HG02610 (cell line): ENCODE measurements around the gene SMG7.

Experiments used
- ATAC-seq: cut with Tn5 transposase; IDR thresholded peaks from one replicate; pipeline ENCODE4 v1.9.1; 2021; ENCODE audit warnings: mild to moderate bottlenecking, moderate library complexity; ENCODE audit not compliant: unreplicated experiment

The SMG7 gene

DNA sequence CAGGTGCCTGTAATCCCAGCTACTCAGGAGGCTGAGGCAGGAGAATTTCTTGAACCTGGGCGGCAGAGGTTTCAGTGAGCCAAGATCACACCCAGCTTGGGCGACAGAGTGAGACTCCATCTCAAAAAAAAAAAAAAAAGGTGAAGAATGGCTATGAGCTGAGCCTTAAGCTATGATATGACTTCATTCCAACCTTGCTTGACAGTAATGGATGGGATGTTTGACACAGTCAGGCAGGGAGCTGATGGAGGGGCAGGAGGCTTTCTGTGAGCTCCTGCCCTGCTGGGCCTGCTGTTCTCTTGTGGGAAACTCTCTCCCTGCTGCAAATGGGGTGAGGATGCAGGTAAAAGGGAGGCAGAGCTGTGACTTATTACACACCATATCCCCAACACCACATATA, 90.4 kb downstream of the SMG7 start:
- ATAC-seq: no peak

DNA sequence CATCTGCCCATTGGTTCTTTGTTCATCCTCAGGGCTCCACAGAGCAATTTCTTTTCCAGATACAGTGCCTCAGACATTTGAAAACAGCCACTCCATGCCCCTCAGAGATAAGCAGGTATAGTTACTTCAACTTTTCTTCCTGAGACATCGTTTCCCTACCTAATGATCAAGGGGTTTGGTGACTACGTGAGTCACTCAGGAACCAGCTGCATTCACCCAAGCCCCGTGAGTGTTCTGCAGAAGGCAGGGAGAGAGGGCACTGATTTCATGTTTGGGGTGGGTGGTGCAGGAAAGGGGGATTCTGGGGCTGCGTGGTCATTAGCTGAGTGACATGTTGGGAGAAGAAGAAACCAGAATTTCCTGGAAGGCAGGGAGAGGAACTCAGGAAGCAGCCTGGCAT, 93.0 kb downstream of the SMG7 start:
- no peak for ATAC-seq

DNA sequence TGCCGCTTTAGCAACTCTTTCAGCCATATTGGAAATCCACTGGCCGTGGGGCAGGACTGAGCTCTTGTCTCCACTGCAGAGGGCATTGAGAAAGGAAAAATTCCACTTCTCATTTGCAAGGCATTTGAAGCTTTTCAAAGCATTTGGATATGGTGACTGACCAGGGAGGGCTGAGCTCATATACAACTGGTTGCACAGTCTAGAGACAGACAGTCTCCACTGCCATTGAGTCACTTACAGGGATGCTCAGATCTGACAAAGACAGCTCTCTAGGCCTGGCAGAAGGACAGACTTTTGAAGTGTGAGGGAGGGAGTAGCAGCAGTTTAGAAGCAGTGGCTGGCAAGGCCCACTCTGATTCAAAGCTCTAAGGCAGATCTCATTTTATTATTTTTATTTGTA, 93.7 kb downstream of the SMG7 start:
- ATAC-seq: no peak

DNA sequence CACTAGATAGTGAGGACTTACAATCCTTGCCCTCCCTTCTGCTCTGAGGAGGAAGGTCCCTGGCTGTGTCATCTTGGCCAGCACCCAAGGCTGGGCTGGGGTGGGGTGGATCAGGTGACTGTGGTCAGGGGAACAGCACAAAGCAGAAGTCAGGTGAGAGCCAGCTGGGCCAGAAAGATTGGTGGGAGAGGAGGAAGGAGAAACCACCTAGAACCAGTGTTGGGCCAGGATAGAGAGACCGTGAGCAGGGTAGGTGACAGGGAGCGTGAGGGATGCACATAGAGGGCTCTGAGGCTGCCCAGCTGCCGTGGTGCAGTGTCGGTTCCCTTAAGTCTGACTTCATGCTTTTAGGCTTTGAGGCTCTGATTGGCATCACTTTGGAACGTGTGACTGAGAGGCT, 95.3 kb downstream of the SMG7 start:
- ATAC-seq: peak; percentile 69

DNA sequence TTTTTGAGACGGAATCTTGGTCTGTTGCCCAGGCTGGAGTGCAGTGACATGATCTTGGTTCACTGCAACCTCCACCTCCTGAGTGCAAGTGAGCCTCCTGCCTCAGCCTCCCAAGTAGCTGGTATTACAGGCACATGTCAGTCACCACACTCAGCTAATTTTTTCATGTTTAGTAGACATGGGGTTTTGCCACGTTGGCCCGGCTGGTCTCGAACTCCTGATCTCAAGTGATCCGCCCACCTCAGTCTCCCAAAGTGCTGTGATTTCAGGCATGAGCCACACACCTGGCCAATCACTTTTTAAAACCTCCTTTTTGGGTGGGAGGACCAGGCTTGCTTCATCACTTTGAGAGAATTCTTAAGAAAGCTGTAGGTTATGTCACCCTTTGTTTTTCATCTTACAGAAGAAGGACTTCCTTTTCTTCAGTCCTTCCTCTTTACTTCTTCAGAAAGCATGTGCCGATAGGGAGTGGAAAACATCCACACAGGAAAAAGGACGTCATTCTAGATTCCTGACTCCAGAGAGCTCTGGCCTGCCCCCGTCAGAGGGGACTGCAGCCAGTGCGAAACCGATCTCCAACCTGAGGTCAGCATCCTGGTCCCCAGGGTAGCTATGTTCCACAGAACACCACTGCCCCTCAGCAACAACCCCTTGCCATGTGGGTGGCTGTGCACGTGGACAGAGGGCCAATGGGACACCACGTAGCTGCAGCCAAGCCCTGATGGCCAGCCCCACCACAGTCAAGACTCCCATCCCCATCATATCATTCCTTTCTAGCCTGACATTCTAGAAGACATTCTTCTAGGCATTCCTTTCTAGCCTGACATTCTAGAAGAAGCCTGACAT, 96.1 kb downstream of the SMG7 start:
- ATAC-seq: no peak

DNA sequence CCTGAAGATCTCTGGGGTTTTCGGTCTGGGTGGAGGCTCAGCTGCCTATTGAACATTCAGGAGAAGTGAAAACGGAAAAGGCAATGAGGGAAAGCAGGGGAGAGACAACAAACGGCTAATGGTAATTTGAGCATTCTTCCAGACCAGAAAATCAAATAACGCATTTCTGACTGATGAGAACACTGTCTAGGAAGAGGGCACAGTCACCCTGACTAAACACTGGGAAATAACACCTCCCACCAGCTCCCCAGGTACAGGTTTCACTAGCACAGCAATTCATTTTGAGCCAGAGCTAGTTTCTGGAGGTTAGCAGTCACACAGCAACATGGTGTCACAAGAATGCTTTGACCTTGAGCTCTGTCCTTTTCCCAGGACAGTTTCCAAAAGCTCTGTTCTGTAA, 96.8 kb downstream of the SMG7 start:
- ATAC-seq: no peak

DNA sequence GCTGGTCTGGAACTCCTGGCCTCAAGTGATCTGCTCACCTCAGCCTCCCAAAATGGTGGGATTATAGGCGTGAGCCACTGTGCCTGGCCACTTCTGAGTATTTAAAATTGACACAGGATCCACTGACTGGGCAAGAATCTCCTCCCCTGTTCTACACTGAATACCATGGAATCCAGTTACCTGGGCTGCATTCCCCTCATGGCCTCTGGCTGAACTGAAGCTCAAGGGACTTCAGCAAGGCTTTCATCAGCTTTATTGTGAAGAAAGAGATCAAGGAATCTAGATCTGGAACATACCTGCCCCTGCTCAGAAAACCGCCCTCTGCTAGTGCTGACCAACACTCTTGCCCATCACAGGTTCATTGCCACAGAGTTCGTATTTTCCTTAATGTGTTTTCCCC, 97.5 kb downstream of the SMG7 start:
- ATAC-seq: no peak

DNA sequence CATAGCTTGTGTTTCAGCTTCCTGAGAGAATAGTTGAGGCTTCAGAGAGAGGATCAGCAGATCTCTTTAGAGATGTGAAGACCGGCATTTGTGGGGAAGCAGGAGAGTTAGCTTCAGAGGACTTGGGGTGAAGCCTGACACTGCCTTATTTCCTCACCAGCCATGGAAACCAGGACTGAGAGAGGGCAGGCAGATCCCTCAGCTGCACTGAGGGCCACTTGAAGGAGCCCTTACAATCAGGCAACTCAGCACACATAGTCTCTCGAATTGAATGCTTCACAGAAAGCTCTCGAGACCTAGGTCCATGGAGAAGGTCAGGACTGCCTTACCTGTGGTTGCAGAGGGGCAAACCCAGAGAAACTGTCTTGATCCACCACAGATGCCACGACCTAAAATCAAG, 98.2 kb downstream of the SMG7 start:
- ATAC-seq: no peak

DNA sequence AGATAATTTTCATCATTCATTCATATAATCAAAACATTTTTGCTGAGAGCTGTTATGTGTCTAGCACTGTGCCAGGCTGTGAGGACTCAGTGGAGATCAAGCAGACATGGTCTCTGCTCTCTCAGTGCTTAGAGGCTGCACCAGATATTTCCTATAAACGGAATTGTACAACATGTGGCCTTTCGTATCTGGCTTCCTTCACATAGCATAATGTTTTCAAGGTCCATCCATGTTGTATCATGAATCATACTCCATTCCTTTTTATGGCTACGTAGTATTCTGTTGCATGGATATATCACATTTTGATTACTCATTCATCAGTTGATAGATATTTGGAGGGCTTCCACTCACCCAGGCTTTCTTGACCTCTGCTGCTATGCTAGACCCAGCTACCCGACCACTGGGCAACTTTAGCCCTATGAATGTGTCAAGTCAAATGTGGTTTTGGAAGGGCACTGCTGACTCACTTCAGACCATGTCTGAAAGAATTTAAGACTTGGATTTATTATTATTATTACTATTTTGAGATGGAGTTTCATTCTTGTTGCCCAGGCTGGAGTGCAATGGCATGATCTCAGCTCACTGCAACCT, 99.5 kb downstream of the SMG7 start:
- ATAC-seq: no peak

DNA sequence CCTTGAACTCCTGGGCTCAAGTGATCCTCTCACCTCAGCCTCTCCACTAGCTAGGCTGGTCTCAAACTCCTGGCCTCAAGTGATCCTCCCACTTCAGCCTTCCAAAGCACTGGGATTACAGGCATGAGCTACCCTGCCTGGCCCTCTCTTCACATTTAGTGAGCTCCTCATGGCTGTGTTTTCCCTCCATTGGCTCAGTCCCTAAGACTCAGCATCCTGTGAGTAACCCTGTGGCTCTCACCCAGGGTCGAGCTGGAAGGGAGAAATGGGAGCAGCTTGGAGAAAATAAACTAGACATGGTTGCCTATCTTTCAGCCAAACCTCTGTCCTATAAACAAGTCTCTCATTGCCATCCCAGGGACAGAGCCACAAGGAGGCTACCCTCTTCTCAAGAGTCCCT, 100.4 kb downstream of the SMG7 start:
- ATAC-seq: no peak

DNA sequence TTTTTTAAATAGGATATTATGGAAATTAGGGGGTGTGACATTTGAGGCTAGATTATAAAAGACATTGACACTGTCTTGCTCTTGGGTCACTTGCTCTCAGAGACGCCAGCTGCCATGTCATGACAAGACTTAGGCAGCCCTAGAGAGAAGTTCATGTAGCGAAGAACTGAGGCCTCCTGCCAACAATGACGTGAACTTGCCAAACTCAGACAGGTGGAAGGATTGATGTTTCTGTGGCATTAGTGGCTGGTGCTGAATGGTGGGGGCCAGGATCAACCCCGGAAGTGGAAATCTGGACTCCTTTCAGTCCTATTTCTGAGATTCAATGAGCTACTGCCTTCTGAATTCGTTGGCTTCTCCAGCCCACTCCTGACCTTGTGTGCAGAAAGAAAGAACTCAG, 103.3 kb downstream of the SMG7 start:
- ATAC-seq: no peak

DNA sequence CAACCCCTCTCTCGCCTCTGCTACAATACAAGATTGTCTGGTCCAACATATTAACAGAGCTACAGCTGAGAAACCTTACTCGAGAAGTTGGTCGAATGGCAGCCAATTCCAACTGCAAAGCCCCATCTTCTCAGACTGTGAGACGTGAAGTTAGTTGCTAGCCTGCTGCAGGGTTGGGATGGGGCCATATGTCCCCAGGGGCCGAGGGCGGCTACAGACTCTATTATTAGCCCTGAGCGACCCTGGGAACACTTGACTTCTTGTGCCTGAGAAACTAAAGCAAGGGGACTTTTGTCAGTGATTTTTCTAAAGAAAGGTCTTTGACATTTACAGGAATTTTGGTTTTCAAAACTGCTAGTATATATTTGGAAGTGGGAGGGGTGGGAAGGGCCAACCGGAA, 104.2 kb downstream of the SMG7 start:
- no peak for ATAC-seq

DNA sequence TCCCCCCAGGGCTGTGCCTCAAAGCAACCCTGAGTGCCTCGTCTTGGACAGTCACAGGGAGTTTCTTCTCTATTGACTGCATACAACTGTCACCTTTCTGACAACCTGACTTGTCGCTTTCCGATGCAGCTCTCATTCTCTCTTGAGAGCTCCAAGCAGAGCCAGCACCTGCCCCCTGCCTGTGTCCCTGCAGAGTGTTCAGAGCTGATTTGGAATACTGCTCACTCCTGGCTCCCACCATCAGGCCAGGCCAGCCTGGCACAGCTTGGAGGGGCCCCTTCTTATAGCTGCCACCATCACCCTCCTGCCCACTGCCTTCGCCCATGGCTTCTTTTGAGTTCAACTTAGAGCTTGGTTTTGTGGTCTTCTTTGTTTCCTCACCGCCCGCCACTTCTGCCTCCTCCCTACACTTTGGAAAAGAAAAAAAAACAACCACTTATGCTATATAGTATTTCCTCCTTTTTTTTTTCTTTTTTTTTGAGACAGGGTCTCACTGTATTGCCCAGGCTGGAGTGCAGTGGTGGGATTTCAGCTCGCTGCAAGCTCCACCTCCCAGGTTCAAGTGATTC, 105.7 kb downstream of the SMG7 start:
- ATAC-seq: no peak

DNA sequence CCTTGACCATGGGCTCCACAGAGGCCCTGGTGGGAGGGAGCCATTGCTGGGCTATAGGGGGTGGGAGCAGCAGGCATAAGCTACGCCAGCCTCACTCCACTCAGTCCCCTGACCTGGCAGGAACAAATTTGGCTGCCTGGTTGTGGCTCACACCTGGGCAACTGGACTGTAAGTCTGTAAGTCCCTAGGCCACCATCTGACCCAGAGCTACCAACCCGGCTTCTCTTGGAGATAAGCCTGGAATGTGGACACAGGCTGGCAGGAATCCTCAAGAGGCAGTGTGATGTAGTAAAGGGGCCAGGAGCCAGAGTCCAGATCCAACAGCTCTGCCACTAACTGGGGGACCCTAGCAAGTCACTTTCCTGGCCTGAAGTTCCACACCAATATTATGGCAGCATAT, 106.6 kb downstream of the SMG7 start:
- no peak for ATAC-seq

DNA sequence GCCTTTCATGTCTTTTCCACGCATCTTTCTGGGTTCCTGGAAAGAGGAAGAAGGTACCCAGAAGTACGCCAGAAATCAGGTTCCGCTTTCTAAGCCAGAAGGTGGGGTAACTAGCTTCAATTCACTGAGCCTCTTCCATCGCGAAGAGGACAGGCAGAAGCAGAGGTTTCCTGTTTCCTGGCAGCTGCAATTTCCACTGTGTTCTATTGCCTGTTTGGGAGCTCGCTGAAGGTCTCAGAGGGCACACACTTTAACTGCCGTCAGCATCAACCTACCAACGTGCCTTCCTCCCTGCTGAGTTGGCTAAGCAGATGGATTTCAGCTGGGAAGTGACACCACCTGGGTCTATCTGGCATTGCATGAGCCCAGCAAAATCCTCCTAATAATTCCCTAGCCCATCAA, 108.0 kb downstream of the SMG7 start:
- ATAC-seq: no peak

DNA sequence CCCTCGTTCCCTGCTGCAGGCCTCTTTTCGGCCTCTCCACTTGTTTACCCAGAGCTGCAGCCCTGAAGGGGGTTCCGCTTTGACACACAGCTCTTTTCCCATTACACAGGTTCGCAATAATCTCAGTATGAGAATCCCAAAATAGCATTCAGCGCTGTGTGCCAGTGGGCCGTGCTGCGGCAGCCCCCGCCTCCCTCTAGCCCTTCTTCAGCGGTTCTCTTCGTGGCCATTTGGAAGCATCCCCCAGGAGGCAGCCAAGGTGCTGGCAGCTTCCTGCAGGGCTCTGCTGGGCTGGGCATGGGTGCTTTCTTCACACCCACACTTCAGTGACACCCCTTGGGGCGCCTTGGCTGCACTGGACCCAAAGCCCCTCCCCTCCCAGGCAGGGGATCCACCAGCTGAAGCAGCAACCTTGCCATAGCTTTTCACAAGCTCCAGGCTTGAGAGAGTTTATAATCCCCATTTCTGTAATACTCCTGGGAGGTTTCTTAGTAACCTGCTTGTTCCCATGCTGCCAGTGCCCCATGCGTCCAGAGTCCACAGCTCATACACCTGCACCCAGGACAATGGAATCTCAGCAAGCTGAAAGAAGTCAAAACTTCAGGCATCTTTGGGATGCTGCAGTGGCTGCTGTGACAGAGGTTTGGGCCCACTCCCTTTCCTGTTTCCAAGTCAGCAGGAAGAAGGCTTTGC, 109.9 kb downstream of the SMG7 start:
- ATAC-seq: no peak

DNA sequence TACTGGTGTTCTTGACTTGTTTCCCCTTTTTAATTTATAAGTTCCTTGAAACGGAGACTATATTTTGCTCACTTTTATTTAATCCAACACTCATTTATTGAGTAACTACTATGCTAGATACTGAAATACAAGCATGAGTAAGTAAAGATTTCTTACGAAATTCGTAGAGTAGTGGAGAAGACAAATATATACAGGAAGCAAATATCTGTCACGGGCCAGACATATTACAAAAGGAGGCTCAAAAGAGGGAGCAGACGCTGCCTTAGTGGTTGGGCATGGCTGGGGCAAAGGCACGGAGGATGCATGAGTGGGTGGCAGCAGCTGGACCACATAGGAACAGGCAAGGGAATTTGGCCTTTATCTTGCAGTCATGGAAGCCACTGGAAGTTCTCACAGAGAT, 111.2 kb downstream of the SMG7 start:
- ATAC-seq: no peak

DNA sequence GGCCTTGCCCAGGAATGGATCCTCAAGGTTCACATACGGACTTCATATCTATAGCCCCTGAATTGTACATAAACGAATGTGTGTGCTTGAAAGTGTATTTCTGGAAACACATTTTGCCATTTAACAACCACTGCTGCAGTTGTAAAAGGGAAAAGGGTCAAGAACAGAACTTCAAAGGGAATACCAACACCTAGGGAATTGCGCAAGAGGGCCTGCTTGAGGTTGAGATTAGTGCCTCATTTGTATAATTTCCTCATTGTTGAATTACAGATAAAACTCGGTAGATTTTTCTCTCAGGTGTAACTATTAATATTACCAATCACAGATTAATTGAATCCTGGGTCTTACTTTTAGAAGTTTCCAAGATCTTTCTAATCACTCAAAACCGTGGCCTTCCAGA, 111.8 kb downstream of the SMG7 start:
- no peak for ATAC-seq

DNA sequence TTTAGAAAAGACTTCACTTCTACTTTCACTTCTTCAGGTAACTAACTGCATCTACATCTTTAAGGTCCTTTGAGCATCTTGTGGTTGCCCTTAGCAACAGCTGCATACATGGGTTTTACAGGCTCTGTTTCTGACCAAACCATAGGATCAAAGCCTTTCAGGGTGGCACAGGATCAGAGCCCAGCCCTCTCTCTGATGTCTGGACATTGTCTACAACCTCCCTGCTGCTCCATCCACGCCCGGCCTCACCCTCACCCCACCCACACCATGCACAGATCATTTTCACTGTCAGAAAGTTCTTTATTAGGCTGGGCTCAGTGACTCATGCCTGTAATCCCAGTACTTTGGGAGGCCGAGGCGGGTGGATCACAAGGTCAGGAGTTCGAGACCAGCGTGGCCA, 112.7 kb downstream of the SMG7 start:
- no peak for ATAC-seq

DNA sequence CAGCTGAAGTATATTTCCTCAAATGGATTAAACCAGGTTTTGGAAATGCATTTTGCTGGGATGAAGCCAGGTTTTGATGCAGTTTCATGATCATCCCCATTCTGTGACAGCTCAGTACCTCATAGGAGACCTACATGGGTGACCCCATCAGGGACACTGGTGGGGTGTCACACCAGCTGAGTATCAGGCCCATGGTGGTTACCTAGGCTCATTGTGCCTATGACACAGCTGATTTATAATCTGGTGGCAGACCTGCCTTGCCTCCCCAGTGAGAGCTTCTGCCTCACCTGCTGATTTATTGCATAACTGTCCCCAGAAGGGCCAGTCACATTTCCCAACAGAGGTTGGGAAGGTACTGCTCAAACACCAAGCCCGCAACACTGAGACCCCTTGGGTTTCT, 114.2 kb downstream of the SMG7 start:
- no peak for ATAC-seq

DNA sequence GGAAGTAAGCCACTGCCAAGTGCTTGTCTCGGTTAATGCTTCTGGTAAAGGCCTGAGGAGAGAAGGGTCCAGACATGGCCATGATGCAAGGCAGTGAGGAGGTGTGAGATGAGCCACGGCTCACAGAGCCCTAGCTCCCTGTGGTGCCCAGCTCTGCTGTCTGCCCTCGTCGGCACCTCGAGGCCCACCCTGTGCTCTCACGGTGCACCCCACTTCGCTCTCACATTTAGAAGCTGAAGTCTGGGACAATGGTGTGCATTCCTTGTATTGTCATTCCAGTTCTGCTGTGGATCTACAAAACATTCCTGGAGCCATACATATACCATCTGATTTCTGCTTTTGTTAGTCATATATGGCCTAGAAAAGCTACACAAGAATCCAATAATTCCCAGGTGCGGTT, 114.6 kb downstream of the SMG7 start:
- ATAC-seq: no peak

DNA sequence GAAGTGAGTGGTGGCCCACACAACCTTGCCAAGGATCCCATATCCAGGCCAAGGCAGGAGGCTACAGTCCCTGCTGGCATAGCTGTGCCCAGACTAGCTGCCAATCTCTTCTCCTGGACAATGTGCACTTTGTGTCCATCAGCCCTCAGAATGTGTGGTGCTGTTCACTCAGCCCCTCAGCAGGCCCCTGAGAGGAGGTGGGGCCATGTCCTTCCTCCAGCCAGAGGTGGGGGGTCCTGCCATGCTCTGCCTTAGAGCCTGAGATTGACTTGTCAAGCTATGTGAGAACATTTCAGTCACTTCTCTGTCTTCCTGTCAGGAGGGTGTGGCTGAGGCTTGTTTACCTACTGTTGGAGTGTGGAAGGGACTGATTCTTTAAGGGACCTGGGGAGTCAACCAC, 116.5 kb downstream of the SMG7 start:
- ATAC-seq: no peak
